ENCODE measurements around the gene MRPL36. TPM values are rescaled to one million over a fixed set of nuclear protein-coding genes. Genes with fewer than 3 reads are reported as not detected.
"Not testable (repeated sequence)": the region's sequence is repeated elsewhere in the genome, so short reads cannot be mapped to it uniquely, and the experiment has no call there.

The MRPL36 gene
- total RNA-seq, 4 donors from 2014 or later, result 13.7 to 62.5 (median 41.2) TPM

DNA sequence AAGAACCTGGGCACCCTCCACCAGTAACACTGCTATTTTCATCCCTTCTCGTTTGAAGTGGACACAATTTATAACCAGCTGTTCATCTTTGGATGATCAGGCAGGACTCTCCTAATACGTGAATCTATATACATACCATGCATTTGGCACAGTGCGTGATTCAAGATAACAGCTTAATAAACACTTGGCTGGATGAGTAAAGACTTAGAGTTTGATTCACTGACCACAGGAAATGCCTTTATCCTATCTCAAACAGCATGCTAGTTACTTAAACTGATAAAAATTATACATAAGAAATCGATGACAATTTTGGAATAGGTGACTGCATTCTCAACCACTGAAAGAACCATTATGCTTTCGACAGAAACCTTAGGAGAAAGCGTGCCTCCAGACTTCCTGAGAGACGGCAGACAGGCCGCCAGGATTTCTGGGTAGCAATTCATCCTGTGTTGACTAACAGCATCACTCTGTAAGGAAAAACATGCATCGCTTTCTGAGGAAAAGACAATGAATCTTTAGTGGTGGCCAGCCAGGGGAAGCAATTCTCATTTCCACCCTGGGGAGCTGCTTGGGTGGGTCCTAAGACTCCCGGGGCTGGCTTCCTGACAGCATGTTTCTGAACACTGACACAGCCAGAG is 9.7 kb downstream of the MRPL36 start:
- no peak for TF ChIP-seq EP300 (IDR thresholded peaks at IDR 0.05)
- TF ChIP-seq, protein P1, sequence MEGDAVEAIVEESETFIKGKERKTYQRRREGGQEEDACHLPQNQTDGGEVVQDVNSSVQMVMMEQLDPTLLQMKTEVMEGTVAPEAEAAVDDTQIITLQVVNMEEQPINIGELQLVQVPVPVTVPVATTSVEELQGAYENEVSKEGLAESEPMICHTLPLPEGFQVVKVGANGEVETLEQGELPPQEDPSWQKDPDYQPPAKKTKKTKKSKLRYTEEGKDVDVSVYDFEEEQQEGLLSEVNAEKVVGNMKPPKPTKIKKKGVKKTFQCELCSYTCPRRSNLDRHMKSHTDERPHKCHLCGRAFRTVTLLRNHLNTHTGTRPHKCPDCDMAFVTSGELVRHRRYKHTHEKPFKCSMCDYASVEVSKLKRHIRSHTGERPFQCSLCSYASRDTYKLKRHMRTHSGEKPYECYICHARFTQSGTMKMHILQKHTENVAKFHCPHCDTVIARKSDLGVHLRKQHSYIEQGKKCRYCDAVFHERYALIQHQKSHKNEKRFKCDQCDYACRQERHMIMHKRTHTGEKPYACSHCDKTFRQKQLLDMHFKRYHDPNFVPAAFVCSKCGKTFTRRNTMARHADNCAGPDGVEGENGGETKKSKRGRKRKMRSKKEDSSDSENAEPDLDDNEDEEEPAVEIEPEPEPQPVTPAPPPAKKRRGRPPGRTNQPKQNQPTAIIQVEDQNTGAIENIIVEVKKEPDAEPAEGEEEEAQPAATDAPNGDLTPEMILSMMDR (IDR thresholded peaks at IDR 0.05), result no peak
- TF ChIP-seq POLR2AphosphoS5 (IDR thresholded peaks at IDR 0.05), result no peak
- no peak for TF ChIP-seq POLR2A (IDR thresholded peaks at IDR 0.05)
- DNase-seq (ENCODE audit: low spot score in 2 of 2), result peak; percentile 25 to 53
- Histone ChIP-seq H3K4me3 (no peak overlapping the region), H3K9me3 (no peaks in the 10 kb centered on the region), H3K36me3 (no peaks in the 10 kb centered on the region), H3K4me1 (peaks cover 2% of the 10 kb centered on the region), H3K27me3 (peaks cover 2% of the 10 kb centered on the region), H3K27ac (no peak overlapping the region)
- 42% methylated on average over 10 of the region's 10 CpGs for WGBS

DNA sequence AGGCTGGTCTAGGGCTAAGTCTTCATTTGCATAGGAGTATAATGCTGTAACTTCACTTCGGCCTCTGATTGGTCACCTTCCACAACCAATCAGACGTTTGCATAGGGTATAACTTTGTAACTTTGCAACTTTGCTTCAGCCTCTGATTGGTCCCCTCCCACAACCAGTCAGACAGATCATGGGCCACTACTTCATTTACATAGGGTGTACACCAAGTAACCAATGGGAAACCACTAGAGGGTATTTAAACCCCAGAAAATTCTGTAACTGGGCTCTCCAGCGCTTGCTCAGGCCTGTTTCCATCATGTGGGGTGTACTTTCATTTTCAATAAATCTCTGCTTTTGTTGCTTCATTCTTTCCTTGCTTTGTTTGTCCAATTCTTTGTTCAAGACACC is 10.2 kb downstream of the MRPL36 start:
- DNase-seq (ENCODE audit: low spot score in 2 of 2), result peak; percentile 12 to 16
- not testable (repeated sequence) for H3K27me3 ChIP-seq, H3K9me3 ChIP-seq, H3K36me3 ChIP-seq, H3K4me3 ChIP-seq, H3K27ac ChIP-seq, H3K4me1 ChIP-seq
- WGBS, result 89% methylated on average over 3 of the region's 3 CpGs

DNA sequence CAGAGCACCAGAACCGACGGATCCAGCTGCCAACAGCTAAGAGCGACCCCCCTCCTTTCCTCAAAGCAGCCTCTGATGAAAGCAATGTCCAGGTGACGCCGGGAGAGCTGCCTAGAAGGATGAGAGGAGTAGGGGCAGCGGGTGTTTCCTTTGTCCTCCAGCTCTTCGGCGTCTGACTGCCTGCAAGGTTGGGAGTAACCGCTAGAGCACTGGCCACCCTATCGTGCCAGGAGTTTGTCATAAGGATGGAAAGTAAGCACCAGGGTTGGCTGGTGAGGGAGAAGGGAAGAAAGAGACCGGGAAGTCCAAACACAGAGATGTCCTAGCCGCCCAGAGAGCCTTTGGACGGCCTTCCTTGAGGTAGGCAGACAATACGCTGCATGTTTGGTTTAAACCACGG is 10.8 kb downstream of the MRPL36 start:
- H3K27me3 ChIP-seq, result peaks cover 2% of the 10 kb centered on the region
- no peaks in the 10 kb centered on the region for H3K9me3 ChIP-seq
- H3K4me3 ChIP-seq, result no peak overlapping the region
- no peaks in the 10 kb centered on the region for H3K36me3 ChIP-seq
- peaks cover 2% of the 10 kb centered on the region for H3K4me1 ChIP-seq
- H3K27ac ChIP-seq, result no peak overlapping the region
- DNase-seq (ENCODE audit: low spot score in 2 of 2), result peak; percentile 31 to 53
- WGBS, result 89% methylated on average over 15 of the region's 15 CpGs
- TF ChIP-seq, protein P1 (IDR thresholded peaks at IDR 0.05), result no peak

DNA sequence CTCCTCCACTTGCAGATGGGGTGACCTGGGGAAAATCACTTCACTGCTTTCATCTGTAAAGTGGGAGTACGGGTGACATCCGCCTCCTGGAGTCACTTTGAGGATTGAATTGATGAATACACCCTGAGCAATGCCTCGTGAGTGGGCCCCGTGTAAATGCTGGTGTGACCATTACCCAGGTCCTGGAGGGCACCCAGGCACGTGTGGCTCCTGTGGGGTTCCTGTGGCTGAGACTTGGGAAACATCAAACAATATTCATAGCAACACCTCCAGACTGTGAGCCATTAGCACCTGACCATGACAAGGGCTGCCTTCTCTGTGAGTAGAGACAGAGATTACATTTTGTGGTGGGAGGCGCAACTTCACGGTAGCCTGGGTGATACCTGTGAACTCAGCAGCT is 11.4 kb downstream of the MRPL36 start:
- TF ChIP-seq POLR2AphosphoS5 (IDR thresholded peaks at IDR 0.05), result no peak
- no peak for TF ChIP-seq EP300 (IDR thresholded peaks at IDR 0.05)
- TF ChIP-seq, protein P1 (IDR thresholded peaks at IDR 0.05), result no peak
- TF ChIP-seq POLR2A (IDR thresholded peaks at IDR 0.05), result no peak
- 100% methylated on average over 2 of the region's 7 CpGs for WGBS
- peaks cover 2% of the 10 kb centered on the region for H3K4me1 ChIP-seq
- no peaks in the 10 kb centered on the region for H3K36me3 ChIP-seq
- no peak overlapping the region for H3K27ac ChIP-seq
- peak; percentile 37 to 48 for DNase-seq (ENCODE audit: low spot score in 2 of 2)
- peaks cover 2% of the 10 kb centered on the region for H3K27me3 ChIP-seq
- H3K4me3 ChIP-seq, result no peak overlapping the region
- H3K9me3 ChIP-seq, result no peaks in the 10 kb centered on the region

DNA sequence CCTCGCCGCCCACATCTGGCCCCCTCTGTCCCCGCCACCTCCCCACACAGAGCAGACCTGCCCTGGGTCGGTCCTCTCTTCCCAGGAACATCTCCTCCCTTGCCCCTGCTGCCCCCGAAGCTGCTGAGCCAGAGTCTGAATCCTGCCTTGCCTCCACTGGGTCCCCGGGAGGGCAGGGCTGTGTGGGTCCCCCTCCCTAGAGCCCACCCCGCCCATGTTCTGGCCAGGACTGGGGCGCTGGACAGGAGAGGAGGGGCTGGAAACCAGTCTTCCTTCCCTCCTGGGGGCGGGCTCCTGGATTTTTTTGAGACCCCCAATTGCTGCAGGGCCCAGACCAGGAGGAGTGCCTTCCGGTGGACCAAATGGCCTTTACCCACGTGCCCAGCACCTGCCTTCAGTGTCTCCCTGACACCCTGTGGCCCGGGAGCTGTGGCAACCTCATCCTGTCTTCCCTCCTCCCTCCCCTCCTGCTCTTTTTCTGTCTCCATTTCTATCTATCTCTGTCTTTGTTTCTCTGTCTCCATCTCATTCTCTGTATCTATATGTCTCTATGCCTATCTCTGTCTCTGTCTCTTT is 12.1 kb downstream of the MRPL36 start:
- H3K4me3 ChIP-seq, result no peak overlapping the region
- no peak overlapping the region for H3K27ac ChIP-seq
- peaks cover 2% of the 10 kb centered on the region for H3K27me3 ChIP-seq
- H3K9me3 ChIP-seq, result no peaks in the 10 kb centered on the region
- 78% methylated on average over 8 of the region's 12 CpGs for WGBS
- TF ChIP-seq POLR2AphosphoS5 (IDR thresholded peaks at IDR 0.05) (no peak), EP300 (IDR thresholded peaks at IDR 0.05) (no peak), POLR2A (IDR thresholded peaks at IDR 0.05) (no peak)
- TF ChIP-seq, protein P1 (IDR thresholded peaks at IDR 0.05), result no peak
- H3K36me3 ChIP-seq, result no peaks in the 10 kb centered on the region
- peak; percentile 53 to 68 for DNase-seq (ENCODE audit: low spot score in 2 of 2)
- peaks cover 2% of the 10 kb centered on the region for H3K4me1 ChIP-seq
